WTC11 (cell line): ENCODE data around the gene TOX2. TPM values are rescaled to one million over a fixed set of nuclear protein-coding genes. Genes with fewer than 3 reads are reported as not detected.

Source experiments
- ATAC-seq: fragments of 200-7000 bp; cut with Tn5 transposase; 2 replicates; pipeline ENCODE4 v1.10.0; 2021; ENCODE audit warnings: mild to moderate bottlenecking, moderate library complexity
- CTCF ChIA-PET: fragments of 300-600 bp; sonication (Branson Sonifier 250); formaldehyde crosslinking; loops from one replicate; lab custom pipeline; 2021; ENCODE audit warnings: antibody characterized with exemption; lab: Charles Lee
- POLR2A ChIA-PET: fragments of 350-600 bp; sonication (Branson Sonifier 250); formaldehyde crosslinking; loops from one replicate; lab custom pipeline; 2021; ENCODE audit warnings: antibody characterized with exemption; lab: Charles Lee
- DNase-seq: peaks from one replicate; pipeline ENCODE4 v3.0.0; 2021; ENCODE audit warnings: low spot score
- H3K27ac Mint-ChIP-seq: 2 replicates; pipeline ENCODE4 v1.8.0; 2021; ENCODE audit warnings: mixed read lengths
- H3K27me3 Mint-ChIP-seq: 2 replicates; pipeline ENCODE4 v1.8.0; 2021; ENCODE audit warnings: low read depth, mild to moderate bottlenecking, moderate library complexity, mixed read lengths
- H3K36me3 Mint-ChIP-seq: 2 replicates; pipeline ENCODE4 v1.8.0; 2021; ENCODE audit warnings: mixed read lengths
- H3K4me1 Mint-ChIP-seq: 2 replicates; pipeline ENCODE4 v1.8.0; 2022; ENCODE audit warnings: mixed read lengths
- H3K4me3 Mint-ChIP-seq: 2 replicates; pipeline ENCODE4 v1.8.0; 2021; ENCODE audit warnings: mild to moderate bottlenecking, moderate library complexity, mixed read lengths
- H3K9me3 Mint-ChIP-seq: 2 replicates; pipeline ENCODE4 v1.8.0; 2021; ENCODE audit warnings: mixed read lengths
- E2F4 ChIP-seq: sonication (generic); formaldehyde crosslinking; IDR thresholded peaks from 2 replicates; pipeline ENCODE4 v1.8.1; 2022; ENCODE audit warnings: low read depth, mild to moderate bottlenecking, moderate library complexity, missing genetic modification reagents, borderline replicate concordance
- E2F5 ChIP-seq: sonication (generic); formaldehyde crosslinking; IDR thresholded peaks from 2 replicates; pipeline ENCODE4 v1.8.1; 2022; ENCODE audit warnings: mild to moderate bottlenecking, moderate library complexity, missing genetic modification reagents
- ELF4 ChIP-seq: sonication (generic); formaldehyde crosslinking; IDR thresholded peaks from 2 replicates; pipeline ENCODE4 v1.8.1; 2022; ENCODE audit warnings: low read depth, mild to moderate bottlenecking, moderate library complexity, missing genetic modification reagents
- ERG ChIP-seq: fragments of 250-450 bp; sonication (Bioruptor Pico); IDR thresholded peaks from 2 replicates; pipeline ENCODE4 v1.8.0; 2021; ENCODE audit warnings: mild to moderate bottlenecking
- ESRRA ChIP-seq: sonication (generic); formaldehyde crosslinking; IDR thresholded peaks from 2 replicates; pipeline ENCODE4 v1.8.1; 2022; ENCODE audit warnings: mild to moderate bottlenecking, missing genetic modification reagents, borderline replicate concordance
- FOXK1 ChIP-seq: sonication (generic); formaldehyde crosslinking; IDR thresholded peaks from 2 replicates; pipeline ENCODE4 v1.8.0; 2022; ENCODE audit warnings: mild to moderate bottlenecking, moderate library complexity, missing genetic modification reagents
- FOXP1 ChIP-seq: sonication (generic); formaldehyde crosslinking; IDR thresholded peaks from 2 replicates; pipeline ENCODE4 v1.8.0; 2022; ENCODE audit warnings: missing genetic modification reagents, mild to moderate bottlenecking, moderate library complexity, borderline replicate concordance
- NFATC4 ChIP-seq: fragments of 250-450 bp; sonication (Bioruptor Pico); IDR thresholded peaks from 2 replicates; pipeline ENCODE4 v1.9.0; 2021; ENCODE audit warnings: mild to moderate bottlenecking
- NFYB ChIP-seq: sonication (generic); formaldehyde crosslinking; conservative IDR thresholded peaks from 2 replicates; pipeline ENCODE4 v1.8.0; 2022; ENCODE audit warnings: low read depth, missing genetic modification reagents
- TEAD4 ChIP-seq: sonication (generic); formaldehyde crosslinking; IDR thresholded peaks from 2 replicates; pipeline ENCODE4 v1.8.0; 2022; ENCODE audit warnings: mild to moderate bottlenecking, missing genetic modification reagents
- ZNF219 ChIP-seq: sonication (generic); formaldehyde crosslinking; IDR thresholded peaks from 2 replicates; pipeline ENCODE4 v1.8.0; 2023; ENCODE audit warnings: missing genetic modification reagents, mild to moderate bottlenecking, borderline replicate concordance
- ZNF425 ChIP-seq: fragments of 250-450 bp; sonication (Bioruptor Pico); conservative IDR thresholded peaks from 2 replicates; pipeline ENCODE4 v1.9.0; 2021; ENCODE audit warnings: mild to moderate bottlenecking
- ZNF671 ChIP-seq: fragments of 250-450 bp; sonication (Bioruptor Pico); IDR thresholded peaks from 2 replicates; pipeline ENCODE4 v1.8.0; 2021; ENCODE audit warnings: mild to moderate bottlenecking
- total RNA-seq: library from RNA; stranded (reverse); gene quantifications from 3 replicates; pipeline ENCODE4 v1.2.3, GENCODE V29; 2021
- TF ChIP-seq, protein P1 (sequence below): sonication (generic); formaldehyde crosslinking; conservative IDR thresholded peaks from 2 replicates; pipeline ENCODE4 v1.8.1; 2023; ENCODE audit warnings: mild to moderate bottlenecking, low read depth, missing genetic modification reagents, moderate library complexity
- TF ChIP-seq, protein P2 (sequence below): sonication (generic); formaldehyde crosslinking; IDR thresholded peaks from 2 replicates; pipeline ENCODE4 v1.8.1; 2023; ENCODE audit warnings: mild to moderate bottlenecking, missing genetic modification reagents, moderate library complexity
- TF ChIP-seq, protein P3 (sequence below): fragments of 250-450 bp; sonication (Bioruptor Pico); IDR thresholded peaks from 2 replicates; pipeline ENCODE4 v1.9.0; 2021; ENCODE audit warnings: moderate library complexity, mild to moderate bottlenecking, inconsistent platforms, borderline replicate concordance
- TF ChIP-seq, protein P4 (sequence below): sonication (generic); formaldehyde crosslinking; IDR thresholded peaks from 2 replicates; pipeline ENCODE4 v1.8.1; 2023; ENCODE audit warnings: mild to moderate bottlenecking, missing genetic modification reagents
- TF ChIP-seq, protein P5 (sequence below): sonication (generic); formaldehyde crosslinking; IDR thresholded peaks from 2 replicates; pipeline ENCODE4 v1.8.0; 2023; ENCODE audit warnings: missing genetic modification reagents

Gene TOX2
- total RNA-seq, 1 experiment from 2014 or later, result 3.4 TPM

DNA sequence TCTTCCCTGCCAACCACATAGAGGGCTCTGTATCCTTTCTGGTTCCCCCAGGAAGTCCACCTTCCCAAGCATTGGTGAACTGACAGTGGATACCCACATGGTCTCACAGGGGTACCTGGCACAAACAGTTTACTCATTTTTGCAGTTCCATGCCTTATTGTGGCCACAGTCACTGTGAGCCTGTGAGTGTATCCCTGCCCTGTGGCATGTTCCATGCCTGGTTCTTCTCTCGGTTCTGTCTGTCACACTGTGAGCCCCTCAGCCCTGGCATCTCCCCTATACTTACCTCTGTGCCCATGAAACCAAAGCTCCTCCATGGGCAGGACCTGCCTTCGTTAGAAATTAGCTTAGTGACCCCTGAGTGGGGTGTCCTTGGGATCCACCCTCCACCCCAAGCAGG lies 107.8 kb downstream of the TOX2 start (continued):
- TF ChIP-seq ESRRA (CRISPR knock-in tag) (no peak), TEAD4 (CRISPR knock-in tag) (no peak), E2F5 (CRISPR knock-in tag) (no peak)
- TF ChIP-seq, protein P1, sequence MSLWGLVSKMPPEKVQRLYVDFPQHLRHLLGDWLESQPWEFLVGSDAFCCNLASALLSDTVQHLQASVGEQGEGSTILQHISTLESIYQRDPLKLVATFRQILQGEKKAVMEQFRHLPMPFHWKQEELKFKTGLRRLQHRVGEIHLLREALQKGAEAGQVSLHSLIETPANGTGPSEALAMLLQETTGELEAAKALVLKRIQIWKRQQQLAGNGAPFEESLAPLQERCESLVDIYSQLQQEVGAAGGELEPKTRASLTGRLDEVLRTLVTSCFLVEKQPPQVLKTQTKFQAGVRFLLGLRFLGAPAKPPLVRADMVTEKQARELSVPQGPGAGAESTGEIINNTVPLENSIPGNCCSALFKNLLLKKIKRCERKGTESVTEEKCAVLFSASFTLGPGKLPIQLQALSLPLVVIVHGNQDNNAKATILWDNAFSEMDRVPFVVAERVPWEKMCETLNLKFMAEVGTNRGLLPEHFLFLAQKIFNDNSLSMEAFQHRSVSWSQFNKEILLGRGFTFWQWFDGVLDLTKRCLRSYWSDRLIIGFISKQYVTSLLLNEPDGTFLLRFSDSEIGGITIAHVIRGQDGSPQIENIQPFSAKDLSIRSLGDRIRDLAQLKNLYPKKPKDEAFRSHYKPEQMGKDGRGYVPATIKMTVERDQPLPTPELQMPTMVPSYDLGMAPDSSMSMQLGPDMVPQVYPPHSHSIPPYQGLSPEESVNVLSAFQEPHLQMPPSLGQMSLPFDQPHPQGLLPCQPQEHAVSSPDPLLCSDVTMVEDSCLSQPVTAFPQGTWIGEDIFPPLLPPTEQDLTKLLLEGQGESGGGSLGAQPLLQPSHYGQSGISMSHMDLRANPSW, result no peak

DNA sequence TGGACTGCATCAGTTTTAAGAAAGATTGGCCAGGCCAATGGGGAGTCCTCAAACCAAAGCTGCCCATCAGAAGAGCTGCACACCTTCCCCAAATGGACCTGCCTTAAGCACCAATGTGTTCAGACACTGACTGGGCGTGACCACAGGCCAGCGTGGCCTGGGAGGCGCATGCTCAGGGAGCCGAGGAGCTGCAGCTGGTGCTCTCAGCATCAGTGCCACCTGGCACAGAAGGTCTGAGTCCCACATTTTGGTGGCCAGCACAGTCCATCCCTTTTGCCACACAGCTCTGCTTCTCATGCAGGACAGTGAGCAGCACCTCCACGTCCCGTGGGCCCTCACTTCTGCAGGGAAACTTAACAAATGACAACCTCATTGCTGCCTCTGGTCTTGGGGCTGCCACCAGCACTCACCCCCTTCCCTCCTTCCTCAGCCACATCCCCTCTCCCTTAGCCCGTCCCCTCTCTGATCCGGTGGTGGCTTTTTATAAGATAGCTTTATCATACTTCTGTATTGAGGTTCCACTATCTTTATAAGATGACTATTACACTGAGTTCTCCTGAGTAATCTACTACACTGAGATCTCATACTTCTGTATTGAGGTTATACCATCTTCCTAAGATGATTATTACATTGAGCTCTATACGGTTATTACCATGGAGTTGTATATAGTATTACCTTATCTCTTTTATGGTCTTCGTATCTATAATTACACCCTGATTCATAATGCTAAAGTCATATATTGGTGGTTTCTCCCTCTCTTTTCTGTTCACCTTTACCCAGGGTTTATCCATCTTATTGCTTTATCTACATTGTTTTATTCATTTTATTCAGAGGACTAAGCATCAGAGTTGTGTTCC lies 109.1 kb downstream of the TOX2 start:
- ATAC-seq (no peak), DNase-seq (no peak)
- H3K36me3 Mint-ChIP-seq, result no peaks in the 10 kb centered on the region
- peaks cover 21% of the 10 kb centered on the region for H3K4me1 Mint-ChIP-seq
- no peaks in the 10 kb centered on the region for H3K27me3 Mint-ChIP-seq
- H3K9me3 Mint-ChIP-seq, result no peaks in the 10 kb centered on the region
- H3K4me3 Mint-ChIP-seq, result no peak overlapping the region
- CTCF ChIA-PET, result interaction anchor here (0.6 kb wide), 1 partner anchor 40 kb away, joined by 3 read pairs; no protein-coding TSS in a partner anchor
- no peak overlapping the region for H3K27ac Mint-ChIP-seq
- POLR2A ChIA-PET, result interaction anchor here (0.6 kb wide), 1 partner anchor 38 kb away, joined by 3 read pairs; no protein-coding TSS in a partner anchor
- TF ChIP-seq NFYB (CRISPR knock-in tag) (no peak), ZNF425 (CRISPR knock-in tag) (no peak), FOXP1 (no peak), ZNF219 (CRISPR knock-in tag) (no peak), E2F4 (CRISPR knock-in tag) (no peak), ZNF671 (CRISPR knock-in tag) (no peak), FOXK1 (CRISPR knock-in tag) (no peak), ELF4 (no peak), NFATC4 (CRISPR knock-in tag) (no peak), ERG (no peak)
- TF ChIP-seq, protein P2, sequence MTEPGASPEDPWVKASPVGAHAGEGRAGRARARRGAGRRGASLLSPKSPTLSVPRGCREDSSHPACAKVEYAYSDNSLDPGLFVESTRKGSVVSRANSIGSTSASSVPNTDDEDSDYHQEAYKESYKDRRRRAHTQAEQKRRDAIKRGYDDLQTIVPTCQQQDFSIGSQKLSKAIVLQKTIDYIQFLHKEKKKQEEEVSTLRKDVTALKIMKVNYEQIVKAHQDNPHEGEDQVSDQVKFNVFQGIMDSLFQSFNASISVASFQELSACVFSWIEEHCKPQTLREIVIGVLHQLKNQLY (CRISPR knock-in tag), result no peak
- TF ChIP-seq, protein P3, sequence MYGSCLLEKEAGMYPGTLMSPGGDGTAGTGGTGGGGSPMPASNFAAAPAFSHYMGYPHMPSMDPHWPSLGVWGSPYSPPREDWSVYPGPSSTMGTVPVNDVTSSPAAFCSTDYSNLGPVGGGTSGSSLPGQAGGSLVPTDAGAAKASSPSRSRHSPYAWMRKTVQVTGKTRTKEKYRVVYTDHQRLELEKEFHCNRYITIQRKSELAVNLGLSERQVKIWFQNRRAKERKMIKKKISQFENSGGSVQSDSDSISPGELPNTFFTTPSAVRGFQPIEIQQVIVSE, result no peak
- TF ChIP-seq, protein P4, sequence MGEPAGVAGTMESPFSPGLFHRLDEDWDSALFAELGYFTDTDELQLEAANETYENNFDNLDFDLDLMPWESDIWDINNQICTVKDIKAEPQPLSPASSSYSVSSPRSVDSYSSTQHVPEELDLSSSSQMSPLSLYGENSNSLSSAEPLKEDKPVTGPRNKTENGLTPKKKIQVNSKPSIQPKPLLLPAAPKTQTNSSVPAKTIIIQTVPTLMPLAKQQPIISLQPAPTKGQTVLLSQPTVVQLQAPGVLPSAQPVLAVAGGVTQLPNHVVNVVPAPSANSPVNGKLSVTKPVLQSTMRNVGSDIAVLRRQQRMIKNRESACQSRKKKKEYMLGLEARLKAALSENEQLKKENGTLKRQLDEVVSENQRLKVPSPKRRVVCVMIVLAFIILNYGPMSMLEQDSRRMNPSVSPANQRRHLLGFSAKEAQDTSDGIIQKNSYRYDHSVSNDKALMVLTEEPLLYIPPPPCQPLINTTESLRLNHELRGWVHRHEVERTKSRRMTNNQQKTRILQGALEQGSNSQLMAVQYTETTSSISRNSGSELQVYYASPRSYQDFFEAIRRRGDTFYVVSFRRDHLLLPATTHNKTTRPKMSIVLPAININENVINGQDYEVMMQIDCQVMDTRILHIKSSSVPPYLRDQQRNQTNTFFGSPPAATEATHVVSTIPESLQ (CRISPR knock-in tag), result no peak
- TF ChIP-seq, protein P5, sequence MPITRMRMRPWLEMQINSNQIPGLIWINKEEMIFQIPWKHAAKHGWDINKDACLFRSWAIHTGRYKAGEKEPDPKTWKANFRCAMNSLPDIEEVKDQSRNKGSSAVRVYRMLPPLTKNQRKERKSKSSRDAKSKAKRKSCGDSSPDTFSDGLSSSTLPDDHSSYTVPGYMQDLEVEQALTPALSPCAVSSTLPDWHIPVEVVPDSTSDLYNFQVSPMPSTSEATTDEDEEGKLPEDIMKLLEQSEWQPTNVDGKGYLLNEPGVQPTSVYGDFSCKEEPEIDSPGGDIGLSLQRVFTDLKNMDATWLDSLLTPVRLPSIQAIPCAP (CRISPR knock-in tag), result no peak
